ENCODE measurements around the gene ZACN. TPM values are rescaled to one million over a fixed set of nuclear protein-coding genes. Genes with fewer than 3 reads are reported as not detected.

Gene ZACN
- total RNA-seq, 1 experiment from 2014 or later: 0.09 TPM

GRCh38 chr17:76048025-76048605 is 30.9 kb upstream of the ZACN start:
- Histone ChIP-seq H3T11ph (ENCODE audit: low read length) (no peak overlapping the region), H3K79me1 (ENCODE audit: insufficient read depth, low read depth, low read length, poor library complexity, severe bottlenecking) (no peaks in the 10 kb centered on the region), H2BK120ac (ENCODE audit: low read depth, low read length, poor library complexity, severe bottlenecking) (no peak overlapping the region), H4K8ac (replicated peaks; ENCODE audit: insufficient read length, low read depth, low read length) (no peak overlapping the region), H3K4me1 (ENCODE audit: insufficient read depth, low read length) (no peaks in the 10 kb centered on the region), H3K9me3 (ENCODE audit: control insufficient read depth, low read depth, low read length) (no peaks in the 10 kb centered on the region), H2BK12ac (ENCODE audit: insufficient read length, low read depth, low read length) (no peak overlapping the region), H4K20me1 (ENCODE audit: control insufficient read depth, insufficient read depth, insufficient read length) (no peaks in the 10 kb centered on the region), H3K23me2 (ENCODE audit: insufficient read length, low read depth, low read length, poor library complexity, severe bottlenecking) (no peaks in the 10 kb centered on the region), H3K27ac (ENCODE audit: insufficient read length, low read depth, low read length) (no peak overlapping the region), H3K79me2 (ENCODE audit: insufficient read depth, low read length) (no peaks in the 10 kb centered on the region), H4K91ac (ENCODE audit: insufficient read length, low read depth, low read length) (no peak overlapping the region), H3K4ac (ENCODE audit: low read depth, low read length) (no peak overlapping the region), H2AK5ac (ENCODE audit: insufficient read length, low read length) (no peak overlapping the region), H3K18ac (ENCODE audit: insufficient read length, low read depth, low read length) (no peak overlapping the region), H3K27me3 (ENCODE audit: insufficient read depth, low read length) (no peaks in the 10 kb centered on the region), H4K5ac (ENCODE audit: insufficient read length, low read depth, low read length) (no peak overlapping the region), H3K4me2 (ENCODE audit: insufficient read depth, insufficient read length, low read length) (no peak overlapping the region), H3K14ac (ENCODE audit: insufficient read depth, low read length) (no peak overlapping the region), H3K9ac (ENCODE audit: extremely low read depth, insufficient read length, low read length) (no peak overlapping the region), H2AFZ (ENCODE audit: low read length) (no peak overlapping the region), H2BK15ac (ENCODE audit: low read depth, low read length) (no peak overlapping the region), H3K23ac (ENCODE audit: insufficient read length, low read depth, low read length) (no peak overlapping the region), H3K56ac (ENCODE audit: insufficient read length, low read depth, low read length) (no peak overlapping the region), H2BK5ac (ENCODE audit: insufficient read length, low read length) (no peak overlapping the region), H2BK20ac (ENCODE audit: low read depth, low read length, poor library complexity, severe bottlenecking) (no peak overlapping the region)
- Mint-ChIP-seq H3K4me3 (no peak overlapping the region), H3K9me3 (no peaks in the 10 kb centered on the region), H3K27me3 (ENCODE audit: low read depth) (no peaks in the 10 kb centered on the region), H3K36me3 (ENCODE audit: insufficient read depth in 1 of 3, low read depth in 3 of 3) (peaks cover 53 to 82% (median 77%) of the 10 kb centered on the region in 3 experiments), H3K27ac (peak overlapping the region; percentile 3 to 68 (median 41); a peak in 3 of 7 replicates), H3K4me1 (peaks cover 3 to 8% of the 10 kb centered on the region in 2 experiments)
- no CpG with 5 or more reads among the region's 9 CpGs for WGBS (ENCODE audit: extremely low coverage, insufficient read length, low lambda C conversion rate)
- TF ChIP-seq CTCF (conservative IDR thresholded peaks at IDR 0.05): no peak
- no peak for DNase-seq
